ENCODE measurements around the gene POU3F1.
A peak's percentile ranks its signal among the peaks of the same experiment; 100 is the strongest.

POU3F1 gene

GRCh38 chr1:38014171-38014570 lies 32.4 kb downstream of the POU3F1 start:
- TF ChIP-seq ZNF501 (tag by site-specific recombination; IDR thresholded peaks at IDR 0.05): no peak
- TF ChIP-seq ZNF2 (tag by site-specific recombination; IDR thresholded peaks at IDR 0.05): no peak
- TF ChIP-seq CTCF (tag by site-specific recombination; IDR thresholded peaks at IDR 0.05): peak; percentile 15; the same call in 1 of the 2 replicates
- no peak for TF ChIP-seq ZBTB48 (tag by site-specific recombination; IDR thresholded peaks at IDR 0.05)
- no peak for TF ChIP-seq ZNF239 (tag by site-specific recombination; IDR thresholded peaks at IDR 0.05)
- Histone ChIP-seq H3K4me1 (ENCODE audit: control insufficient read depth, insufficient read depth, low read length) (no peaks in the 10 kb centered on the region), H3K4me3 (ENCODE audit: low read depth, low read length) (no peak overlapping the region), H3K9me3 (ENCODE audit: control insufficient read depth, insufficient read depth, low read depth, low read length) (no peaks in the 10 kb centered on the region), H3K27ac (ENCODE audit: extremely low read depth, low read depth, low read length) (no peak overlapping the region), H3K36me3 (ENCODE audit: control insufficient read depth in 2 of 2, insufficient read depth in 1 of 2, low read length in 2 of 2) (peaks cover 11 to 50% of the 10 kb centered on the region in 2 experiments)
- POLR2A ChIA-PET: interaction anchor here (1.3 to 3.8 kb wide), 3 partner anchors 13 to 25 kb away, joined by 4 to 44 read pairs (median 9); partner anchors contain the start of gene SF3A3
- CTCF ChIA-PET: interaction anchor here (1.0 to 1.3 kb wide), 3 partner anchors 9 to 24 kb away, joined by 4 to 6 read pairs (median 5); partner anchors contain the start of gene SF3A3

GRCh38 chr1:38013227-38013622 lies 33.4 kb downstream of the POU3F1 start:
- TF ChIP-seq ZNF518A (tag by site-specific recombination; conservative IDR thresholded peaks at IDR 0.05; ENCODE audit: low read depth) (no peak), ZNF335 (tag by site-specific recombination; conservative IDR thresholded peaks at IDR 0.05) (peak; percentile 77), ZSCAN30 (tag by site-specific recombination; IDR thresholded peaks at IDR 0.05) (0 out of 2 replicates have a peak, but pooled peaks have one; percentile 27), ZNF585B (tag by site-specific recombination; IDR thresholded peaks at IDR 0.05) (no peak), ZBTB48 (tag by site-specific recombination; IDR thresholded peaks at IDR 0.05) (0 out of 2 replicates have a peak, but pooled peaks have one; percentile 7), KLF9 (tag by site-specific recombination; IDR thresholded peaks at IDR 0.05; ENCODE audit: low read depth) (peak; percentile 28), ZSCAN23 (tag by site-specific recombination; IDR thresholded peaks at IDR 0.05) (no peak), HOXC10 (CRISPR knock-in tag; IDR thresholded peaks at IDR 0.05) (no peak), ZNF664 (tag by site-specific recombination; IDR thresholded peaks at IDR 0.05) (peak; percentile 29; the same call in 1 of the 2 replicates), ZNF580 (tag by site-specific recombination; IDR thresholded peaks at IDR 0.05) (peak; percentile 20; the same call in 1 of the 2 replicates), ZNF184 (tag by site-specific recombination; IDR thresholded peaks at IDR 0.05) (0 out of 2 replicates have a peak, but pooled peaks have one; percentile 23)
- TF ChIP-seq, protein P1, sequence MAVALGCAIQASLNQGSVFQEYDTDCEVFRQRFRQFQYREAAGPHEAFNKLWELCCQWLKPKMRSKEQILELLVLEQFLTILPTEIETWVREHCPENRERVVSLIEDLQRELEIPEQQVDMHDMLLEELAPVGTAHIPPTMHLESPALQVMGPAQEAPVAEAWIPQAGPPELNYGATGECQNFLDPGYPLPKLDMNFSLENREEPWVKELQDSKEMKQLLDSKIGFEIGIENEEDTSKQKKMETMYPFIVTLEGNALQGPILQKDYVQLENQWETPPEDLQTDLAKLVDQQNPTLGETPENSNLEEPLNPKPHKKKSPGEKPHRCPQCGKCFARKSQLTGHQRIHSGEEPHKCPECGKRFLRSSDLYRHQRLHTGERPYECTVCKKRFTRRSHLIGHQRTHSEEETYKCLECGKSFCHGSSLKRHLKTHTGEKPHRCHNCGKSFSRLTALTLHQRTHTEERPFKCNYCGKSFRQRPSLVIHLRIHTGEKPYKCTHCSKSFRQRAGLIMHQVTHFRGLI (tag by site-specific recombination; IDR thresholded peaks at IDR 0.05): peak; percentile 72; the same call in 1 of the 2 replicates
- TF ChIP-seq, protein P2, sequence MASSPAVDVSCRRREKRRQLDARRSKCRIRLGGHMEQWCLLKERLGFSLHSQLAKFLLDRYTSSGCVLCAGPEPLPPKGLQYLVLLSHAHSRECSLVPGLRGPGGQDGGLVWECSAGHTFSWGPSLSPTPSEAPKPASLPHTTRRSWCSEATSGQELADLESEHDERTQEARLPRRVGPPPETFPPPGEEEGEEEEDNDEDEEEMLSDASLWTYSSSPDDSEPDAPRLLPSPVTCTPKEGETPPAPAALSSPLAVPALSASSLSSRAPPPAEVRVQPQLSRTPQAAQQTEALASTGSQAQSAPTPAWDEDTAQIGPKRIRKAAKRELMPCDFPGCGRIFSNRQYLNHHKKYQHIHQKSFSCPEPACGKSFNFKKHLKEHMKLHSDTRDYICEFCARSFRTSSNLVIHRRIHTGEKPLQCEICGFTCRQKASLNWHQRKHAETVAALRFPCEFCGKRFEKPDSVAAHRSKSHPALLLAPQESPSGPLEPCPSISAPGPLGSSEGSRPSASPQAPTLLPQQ (tag by site-specific recombination; IDR thresholded peaks at IDR 0.05): 0 out of 2 replicates have a peak, but pooled peaks have one; percentile 14
- CTCF ChIA-PET: interaction anchor here (0.6 to 1.3 kb wide), 3 partner anchors 10 to 723 kb away, joined by 4 to 5 read pairs (median 4); no protein-coding TSS in a partner anchor
- Histone ChIP-seq H3K4me3 (ENCODE audit: low read depth, low read length) (peak overlapping the region; percentile 86), H3K36me3 (ENCODE audit: control insufficient read depth in 2 of 2, insufficient read depth in 1 of 2, low read length in 2 of 2) (peaks cover 5 to 40% of the 10 kb centered on the region in 2 experiments; a peak in 2 of 3 replicates), H3K4me1 (ENCODE audit: control insufficient read depth, insufficient read depth, low read length) (no peaks in the 10 kb centered on the region), H3K9me3 (ENCODE audit: control insufficient read depth, insufficient read depth, low read depth, low read length) (no peaks in the 10 kb centered on the region), H3K27ac (ENCODE audit: extremely low read depth, low read depth, low read length) (peak overlapping the region; percentile 89)
- POLR2A ChIA-PET: interaction anchor here (0.8 to 3.8 kb wide), 5 partner anchors 12 to 81 kb away, joined by 3 to 44 read pairs (median 4); partner anchors contain the start of gene SF3A3
